Trophoblast cell (in vitro differentiated cells and primary cell): ENCODE results near the gene FHIT.

Source experiments
- DNase-seq, 2 donors: peaks; one replicate each; pipeline ENCODE4 v3.0.0-alpha.2; 2016
- H2AFZ ChIP-seq: 2 replicates; pipeline ENCODE4 v1.6.1; 2013; ENCODE audit warnings: low read length, moderate library complexity, mild to moderate bottlenecking; ENCODE audit not compliant: insufficient read depth, poor library complexity
- H2AK5ac ChIP-seq: 2 replicates; pipeline ENCODE4 v1.6.1; 2013; ENCODE audit warnings: mild to moderate bottlenecking, low read length
- H2BK120ac ChIP-seq: 2 replicates; pipeline ENCODE4 v1.6.1; 2013; ENCODE audit warnings: low read length, mild to moderate bottlenecking, moderate library complexity; ENCODE audit not compliant: insufficient read depth, poor library complexity
- H2BK12ac ChIP-seq: 2 replicates; pipeline ENCODE4 v1.6.1; 2013; ENCODE audit warnings: mild to moderate bottlenecking, low read length, moderate library complexity
- H2BK5ac ChIP-seq: 2 replicates; pipeline ENCODE4 v1.6.1; 2013; ENCODE audit warnings: low read length, low read depth, moderate library complexity, mild to moderate bottlenecking; ENCODE audit not compliant: poor library complexity
- H3K14ac ChIP-seq: 2 replicates; pipeline ENCODE4 v1.6.1; 2013; ENCODE audit warnings: mild to moderate bottlenecking, low read length
- H3K18ac ChIP-seq: 2 replicates; pipeline ENCODE4 v1.6.1; 2013; ENCODE audit warnings: mild to moderate bottlenecking, low read length
- H3K23ac ChIP-seq: 2 replicates; pipeline ENCODE4 v1.6.1; 2013; ENCODE audit warnings: low read length
- H3K27ac ChIP-seq: 2 replicates; pipeline ENCODE4 v1.5.1; 2013; ENCODE audit warnings: low read depth, mild to moderate bottlenecking, inconsistent platforms, low read length, moderate library complexity
- H3K27me3 ChIP-seq: 2 replicates; pipeline ENCODE4 v1.6.1; 2013; ENCODE audit warnings: inconsistent platforms, mild to moderate bottlenecking, low read length, moderate library complexity; ENCODE audit not compliant: insufficient read depth
- H3K36me3 ChIP-seq, 2 experiments: 1 replicate in 1 of 2; 2 replicates in 1 of 2; pipeline ENCODE4 v1.6.1; 2013; ENCODE audit warnings: low read length in 2 of 2, mild to moderate bottlenecking in 2 of 2, moderate library complexity in 1 of 2; ENCODE audit not compliant: insufficient read depth in 2 of 2, control insufficient read depth in 1 of 2
- H3K4ac ChIP-seq: 2 replicates; pipeline ENCODE4 v1.6.1; 2013; ENCODE audit warnings: low read depth, mild to moderate bottlenecking, low read length, moderate library complexity
- H3K4me1 ChIP-seq, 2 experiments: 1 replicate in 1 of 2; 2 replicates in 1 of 2; pipeline ENCODE4 v1.6.1; 2013; ENCODE audit warnings: low read length in 2 of 2, mild to moderate bottlenecking in 2 of 2, moderate library complexity in 1 of 2; ENCODE audit not compliant: insufficient read depth in 2 of 2, control insufficient read depth in 1 of 2
- H3K4me2 ChIP-seq: 2 replicates; pipeline ENCODE4 v1.6.1; 2013; ENCODE audit warnings: inconsistent platforms, mild to moderate bottlenecking, low read length, moderate library complexity
- H3K4me3 ChIP-seq: 2 replicates; pipeline ENCODE4 v1.5.1; 2013; ENCODE audit warnings: mild to moderate bottlenecking, low read depth, low read length, inconsistent platforms
- H3K79me1 ChIP-seq: one replicate; pipeline ENCODE4 v1.6.1; 2013; ENCODE audit warnings: low read length
- H3K79me2 ChIP-seq: 2 replicates; pipeline ENCODE4 v1.6.1; 2013; ENCODE audit warnings: low read length, mild to moderate bottlenecking; ENCODE audit not compliant: control insufficient read depth, insufficient read depth, poor library complexity
- H3K9ac ChIP-seq: 2 replicates; pipeline ENCODE4 v1.6.1; 2013; ENCODE audit warnings: mild to moderate bottlenecking, low read length
- H3K9me3 ChIP-seq: 2 replicates; pipeline ENCODE4 v1.6.1; 2013; ENCODE audit warnings: low read depth, mild to moderate bottlenecking, control low read depth, inconsistent platforms, low read length; ENCODE audit not compliant: insufficient read depth
- H4K12ac ChIP-seq: 2 replicates; pipeline ENCODE4 v1.6.1; 2013; ENCODE audit warnings: low read depth, mild to moderate bottlenecking, low read length, moderate library complexity
- H4K8ac ChIP-seq: 2 replicates; pipeline ENCODE4 v1.6.1; 2013; ENCODE audit warnings: low read depth, mild to moderate bottlenecking, low read length, moderate library complexity
- H4K91ac ChIP-seq: one replicate; pipeline ENCODE4 v1.6.1; 2013; ENCODE audit warnings: low read depth, mild to moderate bottlenecking, low read length, moderate library complexity
- WGBS: extraction: QIAGEN DNeasy Blood & Tissue Kit; methylation state at CpG from one replicate; pipeline ENCODE4 v1.1.7; 2013; ENCODE audit warnings: missing lambda C conversion rate; ENCODE audit not compliant: insufficient read length, insufficient coverage; ENCODE audit errors: extremely low coverage; 5-methylcytosine and 5-hydroxymethylcytosine counted together

Gene FHIT

GRCh38 chr3:60364475-60364874 is 886.8 kb downstream of the FHIT start:
- no peak overlapping the region for H2BK12ac ChIP-seq
- H3K79me1 ChIP-seq: no peaks in the 10 kb centered on the region
- no peak overlapping the region for H3K27ac ChIP-seq
- no peak overlapping the region for H3K9ac ChIP-seq
- H3K4me1 ChIP-seq: no peaks in the 10 kb centered on the region
- no peaks in the 10 kb centered on the region for H3K9me3 ChIP-seq
- H4K8ac ChIP-seq: no peak overlapping the region
- peak in 1 of 2 donors; percentile 25 for DNase-seq
- no peaks in the 10 kb centered on the region for H3K27me3 ChIP-seq
- H3K36me3 ChIP-seq: no peaks in the 10 kb centered on the region
- H4K91ac ChIP-seq: no peak overlapping the region
- no peak overlapping the region for H3K14ac ChIP-seq
- H2AK5ac ChIP-seq: no peak overlapping the region
- H2AFZ ChIP-seq: no peak overlapping the region
- no peak overlapping the region for H3K18ac ChIP-seq
- no peak overlapping the region for H2BK5ac ChIP-seq
- no peak overlapping the region for H3K4me2 ChIP-seq
- H3K23ac ChIP-seq: no peak overlapping the region
- H3K4me3 ChIP-seq: no peak overlapping the region
- H4K12ac ChIP-seq: no peak overlapping the region
- H3K4ac ChIP-seq: no peak overlapping the region
- no peaks in the 10 kb centered on the region for H3K79me2 ChIP-seq
- H2BK120ac ChIP-seq: no peak overlapping the region

- no peak overlapping the region for H2BK5ac ChIP-seq
- H3K9ac ChIP-seq: no peak overlapping the region
- H4K91ac ChIP-seq: no peak overlapping the region
- H2BK12ac ChIP-seq: no peak overlapping the region
- no peak overlapping the region for H3K4ac ChIP-seq
- no peak overlapping the region for H3K23ac ChIP-seq
- H4K12ac ChIP-seq: no peak overlapping the region
- no peak overlapping the region for H3K4me2 ChIP-seq
- no peak overlapping the region for H3K4me3 ChIP-seq
- DNase-seq: no peak
- no CpG with 5 or more reads among the region's 2 CpGs for WGBS
- no peak overlapping the region for H3K27ac ChIP-seq
- H3K79me2 ChIP-seq: no peaks in the 10 kb centered on the region
- H4K8ac ChIP-seq: no peak overlapping the region
- no peak overlapping the region for H3K18ac ChIP-seq
- no peak overlapping the region for H2AFZ ChIP-seq
- no peaks in the 10 kb centered on the region for H3K79me1 ChIP-seq
- H3K36me3 ChIP-seq: no peaks in the 10 kb centered on the region
- no peak overlapping the region for H2BK120ac ChIP-seq
- H3K14ac ChIP-seq: no peak overlapping the region
- no peaks in the 10 kb centered on the region for H3K27me3 ChIP-seq
- no peaks in the 10 kb centered on the region for H3K9me3 ChIP-seq
- H3K4me1 ChIP-seq: no peaks in the 10 kb centered on the region
- H2AK5ac ChIP-seq: no peak overlapping the region
Observed at GRCh38 chr3:60363817-60364216, 887.4 kb downstream of the FHIT start.

GRCh38 chr3:60355825-60356224 is 895.4 kb downstream of the FHIT start:
- Histone ChIP-seq H2BK120ac (no peak overlapping the region), H3K4ac (no peak overlapping the region), H4K12ac (no peak overlapping the region), H4K8ac (no peak overlapping the region), H3K4me3 (no peak overlapping the region), H3K27me3 (no peaks in the 10 kb centered on the region), H2AK5ac (no peak overlapping the region), H3K36me3 (no peaks in the 10 kb centered on the region), H3K23ac (no peak overlapping the region), H3K18ac (no peak overlapping the region), H3K27ac (no peak overlapping the region), H2AFZ (no peak overlapping the region), H4K91ac (no peak overlapping the region), H2BK5ac (no peak overlapping the region), H3K14ac (no peak overlapping the region), H3K79me2 (no peaks in the 10 kb centered on the region), H3K9ac (no peak overlapping the region), H3K4me2 (no peak overlapping the region), H3K4me1 (no peaks in the 10 kb centered on the region), H3K9me3 (no peaks in the 10 kb centered on the region), H3K79me1 (no peaks in the 10 kb centered on the region), H2BK12ac (no peak overlapping the region)
- WGBS: no CpG with 5 or more reads among the region's 2 CpGs
- no peak for DNase-seq

GRCh38 chr3:60351481-60351880 is 899.8 kb downstream of the FHIT start:
- H2AK5ac ChIP-seq: no peak overlapping the region
- no peak overlapping the region for H3K14ac ChIP-seq
- H2AFZ ChIP-seq: no peak overlapping the region
- H3K9me3 ChIP-seq: no peaks in the 10 kb centered on the region
- H3K79me2 ChIP-seq: no peaks in the 10 kb centered on the region
- H3K9ac ChIP-seq: no peak overlapping the region
- no peak overlapping the region for H2BK120ac ChIP-seq
- no peaks in the 10 kb centered on the region for H3K79me1 ChIP-seq
- H3K4me3 ChIP-seq: no peak overlapping the region
- no peak overlapping the region for H4K91ac ChIP-seq
- no peak overlapping the region for H3K4me2 ChIP-seq
- no peak overlapping the region for H2BK5ac ChIP-seq
- H3K27ac ChIP-seq: no peak overlapping the region
- no peak overlapping the region for H3K4ac ChIP-seq
- no peaks in the 10 kb centered on the region for H3K36me3 ChIP-seq
- H4K8ac ChIP-seq: no peak overlapping the region
- DNase-seq: peak; percentile 58 to 90
- H3K23ac ChIP-seq: no peak overlapping the region
- no peaks in the 10 kb centered on the region for H3K27me3 ChIP-seq
- no peaks in the 10 kb centered on the region for H3K4me1 ChIP-seq
- no peak overlapping the region for H2BK12ac ChIP-seq
- WGBS: no CpG with 5 or more reads among the region's 1 CpG
- H4K12ac ChIP-seq: no peak overlapping the region
- no peak overlapping the region for H3K18ac ChIP-seq
